SK-N-SH (cell line): ENCODE measurements around the gene MMP21.

Experiments used
- ELF1 ChIP-seq: IDR thresholded peaks from 2 replicates; pipeline ENCODE4 v1.4.0; 2012
- GABPA ChIP-seq: IDR thresholded peaks from 2 replicates; pipeline ENCODE4 v1.4.0; 2012; ENCODE audit warnings: low read depth, mild to moderate bottlenecking
- MXI1 ChIP-seq: IDR thresholded peaks from 2 replicates; pipeline ENCODE4 v1.6.1; 2012; ENCODE audit warnings: mild to moderate bottlenecking, low read depth, low read length, improper control_type of control experiment
- RAD21 ChIP-seq: IDR thresholded peaks from 2 replicates; pipeline ENCODE4 v1.6.1; 2012; ENCODE audit warnings: mild to moderate bottlenecking, low read length
- TEAD4 ChIP-seq: IDR thresholded peaks from 2 replicates; pipeline ENCODE4 v1.4.0; 2012; ENCODE audit warnings: mild to moderate bottlenecking, borderline replicate concordance; ENCODE audit not compliant: insufficient read depth
- YY1 ChIP-seq: IDR thresholded peaks from 2 replicates; pipeline ENCODE4 v1.4.0; 2012; ENCODE audit warnings: low read depth, mild to moderate bottlenecking
- TF ChIP-seq, protein P1 (sequence below): fragments of 150-350 bp; IDR thresholded peaks from 2 replicates; pipeline ENCODE4 v1.6.1; 2017; ENCODE audit warnings: antibody characterized with exemption, low read length, low read depth, borderline replicate concordance
- TF ChIP-seq, protein P2 (sequence below): fragments of 150-350 bp; IDR thresholded peaks from 2 replicates; pipeline ENCODE4 v1.6.1; 2016; ENCODE audit warnings: mild to moderate bottlenecking, low read depth, low read length
- TF ChIP-seq, protein P3 (sequence below): fragments of 200-600 bp; sonication (generic); IDR thresholded peaks from 2 replicates; pipeline ENCODE4 v1.6.1; 2017; ENCODE audit warnings: antibody characterized with exemption, mild to moderate bottlenecking, moderate library complexity

DNA sequence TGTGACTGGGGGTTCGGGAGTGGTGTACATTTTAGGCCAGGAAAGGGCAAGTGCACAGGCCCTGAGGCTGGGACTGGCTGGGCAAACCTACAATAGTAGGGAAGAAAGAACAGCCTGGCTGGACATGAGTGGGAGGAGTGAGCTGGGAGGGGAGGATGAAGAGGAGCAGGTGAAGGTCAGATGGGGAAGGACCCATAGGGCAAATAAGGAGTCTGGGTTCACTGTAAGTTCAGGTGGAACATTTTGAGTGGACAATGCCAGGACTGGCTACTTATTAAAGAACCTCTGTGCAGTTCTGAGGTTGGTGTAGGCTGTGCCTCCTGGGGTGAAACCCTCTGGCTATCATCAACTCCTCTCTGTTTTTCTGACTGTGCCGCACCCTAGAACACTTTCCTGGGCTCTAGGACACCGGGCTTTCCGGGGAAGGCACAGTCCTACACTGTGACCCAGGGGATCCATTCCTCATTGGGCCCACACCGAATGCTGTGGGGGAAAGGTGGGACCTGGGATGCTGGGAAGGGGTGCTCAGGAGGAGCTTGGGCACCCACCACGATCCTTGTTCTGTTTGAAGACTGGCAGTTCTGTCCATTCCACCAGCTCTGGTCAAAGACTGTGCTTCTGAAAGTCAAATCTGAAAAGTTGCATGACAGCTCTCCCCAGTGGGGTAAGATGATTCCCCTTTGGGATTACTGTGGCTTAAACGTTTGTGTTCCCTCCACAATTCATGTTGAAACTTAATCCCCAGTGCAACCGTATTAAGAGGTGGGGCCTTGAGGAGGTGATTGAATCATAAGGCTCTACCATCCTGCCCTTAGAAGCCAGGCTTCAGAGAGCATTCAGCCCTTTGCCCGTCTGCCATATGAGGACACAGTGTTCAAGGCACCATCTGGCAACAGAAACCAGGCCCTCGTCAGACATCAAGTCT, 4.0 kb upstream of the MMP21 start:
- TF ChIP-seq ELF1, result no peak
- TF ChIP-seq, protein P1, sequence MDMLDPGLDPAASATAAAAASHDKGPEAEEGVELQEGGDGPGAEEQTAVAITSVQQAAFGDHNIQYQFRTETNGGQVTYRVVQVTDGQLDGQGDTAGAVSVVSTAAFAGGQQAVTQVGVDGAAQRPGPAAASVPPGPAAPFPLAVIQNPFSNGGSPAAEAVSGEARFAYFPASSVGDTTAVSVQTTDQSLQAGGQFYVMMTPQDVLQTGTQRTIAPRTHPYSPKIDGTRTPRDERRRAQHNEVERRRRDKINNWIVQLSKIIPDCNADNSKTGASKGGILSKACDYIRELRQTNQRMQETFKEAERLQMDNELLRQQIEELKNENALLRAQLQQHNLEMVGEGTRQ, result no peak
- no peak for TF ChIP-seq RAD21
- no peak for TF ChIP-seq TEAD4
- TF ChIP-seq MXI1, result no peak
- TF ChIP-seq GABPA, result no peak
- no peak for TF ChIP-seq YY1
- TF ChIP-seq, protein P2, sequence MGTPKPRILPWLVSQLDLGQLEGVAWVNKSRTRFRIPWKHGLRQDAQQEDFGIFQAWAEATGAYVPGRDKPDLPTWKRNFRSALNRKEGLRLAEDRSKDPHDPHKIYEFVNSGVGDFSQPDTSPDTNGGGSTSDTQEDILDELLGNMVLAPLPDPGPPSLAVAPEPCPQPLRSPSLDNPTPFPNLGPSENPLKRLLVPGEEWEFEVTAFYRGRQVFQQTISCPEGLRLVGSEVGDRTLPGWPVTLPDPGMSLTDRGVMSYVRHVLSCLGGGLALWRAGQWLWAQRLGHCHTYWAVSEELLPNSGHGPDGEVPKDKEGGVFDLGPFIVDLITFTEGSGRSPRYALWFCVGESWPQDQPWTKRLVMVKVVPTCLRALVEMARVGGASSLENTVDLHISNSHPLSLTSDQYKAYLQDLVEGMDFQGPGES, result no peak
- TF ChIP-seq, protein P3, sequence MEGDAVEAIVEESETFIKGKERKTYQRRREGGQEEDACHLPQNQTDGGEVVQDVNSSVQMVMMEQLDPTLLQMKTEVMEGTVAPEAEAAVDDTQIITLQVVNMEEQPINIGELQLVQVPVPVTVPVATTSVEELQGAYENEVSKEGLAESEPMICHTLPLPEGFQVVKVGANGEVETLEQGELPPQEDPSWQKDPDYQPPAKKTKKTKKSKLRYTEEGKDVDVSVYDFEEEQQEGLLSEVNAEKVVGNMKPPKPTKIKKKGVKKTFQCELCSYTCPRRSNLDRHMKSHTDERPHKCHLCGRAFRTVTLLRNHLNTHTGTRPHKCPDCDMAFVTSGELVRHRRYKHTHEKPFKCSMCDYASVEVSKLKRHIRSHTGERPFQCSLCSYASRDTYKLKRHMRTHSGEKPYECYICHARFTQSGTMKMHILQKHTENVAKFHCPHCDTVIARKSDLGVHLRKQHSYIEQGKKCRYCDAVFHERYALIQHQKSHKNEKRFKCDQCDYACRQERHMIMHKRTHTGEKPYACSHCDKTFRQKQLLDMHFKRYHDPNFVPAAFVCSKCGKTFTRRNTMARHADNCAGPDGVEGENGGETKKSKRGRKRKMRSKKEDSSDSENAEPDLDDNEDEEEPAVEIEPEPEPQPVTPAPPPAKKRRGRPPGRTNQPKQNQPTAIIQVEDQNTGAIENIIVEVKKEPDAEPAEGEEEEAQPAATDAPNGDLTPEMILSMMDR, result no peak
